HCEC 1CT (cell line): ENCODE results near the gene TCFL5.

Source experiments
- DNase-seq: peaks from one replicate; pipeline ENCODE4 v3.0.0-alpha.2; 2017

TCFL5 gene

GRCh38 chr20:62808211-62808865 is 53.3 kb downstream of the TCFL5 start:
- peak; percentile 40 for DNase-seq

GRCh38 chr20:62807444-62808210 is 54.0 kb downstream of the TCFL5 start:
- no peak for DNase-seq

DNA sequence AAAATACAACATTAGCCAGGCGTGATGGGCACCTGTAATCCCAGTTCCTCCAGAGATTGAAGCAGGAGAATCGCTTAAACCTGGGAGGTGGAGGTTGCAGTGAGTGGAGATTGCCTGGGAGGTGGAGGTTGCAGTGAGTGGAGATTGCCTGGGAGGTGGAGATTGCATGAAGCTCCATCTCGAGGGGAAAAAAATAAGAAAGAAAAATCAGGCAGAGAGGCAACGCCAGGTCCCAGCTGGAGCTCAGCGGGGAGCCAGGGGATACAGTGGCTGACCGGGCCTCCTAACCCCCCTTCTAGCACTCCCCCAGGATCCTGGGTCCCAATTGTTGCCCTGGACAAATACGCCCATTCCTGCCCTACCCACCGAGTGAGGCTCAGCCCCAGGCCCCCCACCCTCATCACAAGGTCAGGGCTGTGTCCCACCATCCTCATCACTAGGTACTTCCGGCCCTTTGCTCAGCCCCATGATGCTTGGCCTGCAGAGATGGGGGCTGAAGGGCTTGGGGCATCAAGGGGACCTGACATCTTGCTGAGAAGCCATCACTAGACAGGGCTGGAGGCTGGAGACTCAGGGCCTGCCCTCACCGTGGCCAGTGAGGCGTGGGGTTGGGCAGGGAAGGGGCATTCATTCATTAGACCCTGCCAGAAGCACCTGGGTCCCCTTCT is 55.1 kb downstream of the TCFL5 start:
- no peak for DNase-seq

DNA sequence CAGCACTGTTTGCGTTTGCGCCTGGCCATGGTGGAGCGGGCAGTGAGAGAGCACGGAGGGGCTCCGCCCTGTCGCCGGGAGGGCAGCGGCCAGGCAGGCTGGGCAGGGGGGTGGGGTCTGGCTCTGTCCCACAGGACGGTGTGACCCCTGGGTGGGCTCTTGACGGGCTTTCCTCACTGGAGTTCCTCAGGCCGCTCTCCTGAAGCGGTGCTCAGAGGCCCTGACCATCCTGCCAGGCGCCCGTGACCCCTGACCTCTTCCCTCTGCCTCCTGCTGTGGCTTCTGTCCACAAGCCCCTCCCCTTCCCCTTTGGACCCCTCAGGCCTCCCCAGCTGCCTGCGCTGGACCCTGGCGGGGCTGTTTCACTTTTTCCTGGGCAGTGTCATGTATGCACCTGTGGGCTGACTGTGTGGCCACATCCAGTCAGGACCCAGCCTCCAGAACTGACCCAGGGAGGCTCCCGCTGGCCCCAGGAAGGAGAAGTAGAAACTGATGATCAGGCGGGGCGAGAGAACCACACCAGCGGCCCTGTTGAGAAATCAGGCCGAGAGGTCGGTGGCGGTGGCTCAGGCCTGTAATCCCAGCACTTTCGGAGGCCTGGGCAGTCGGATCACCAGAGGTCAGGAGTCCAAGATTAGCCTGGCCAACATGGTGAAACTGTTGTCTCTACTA is 55.8 kb downstream of the TCFL5 start:
- peak; percentile 41 for DNase-seq

DNA sequence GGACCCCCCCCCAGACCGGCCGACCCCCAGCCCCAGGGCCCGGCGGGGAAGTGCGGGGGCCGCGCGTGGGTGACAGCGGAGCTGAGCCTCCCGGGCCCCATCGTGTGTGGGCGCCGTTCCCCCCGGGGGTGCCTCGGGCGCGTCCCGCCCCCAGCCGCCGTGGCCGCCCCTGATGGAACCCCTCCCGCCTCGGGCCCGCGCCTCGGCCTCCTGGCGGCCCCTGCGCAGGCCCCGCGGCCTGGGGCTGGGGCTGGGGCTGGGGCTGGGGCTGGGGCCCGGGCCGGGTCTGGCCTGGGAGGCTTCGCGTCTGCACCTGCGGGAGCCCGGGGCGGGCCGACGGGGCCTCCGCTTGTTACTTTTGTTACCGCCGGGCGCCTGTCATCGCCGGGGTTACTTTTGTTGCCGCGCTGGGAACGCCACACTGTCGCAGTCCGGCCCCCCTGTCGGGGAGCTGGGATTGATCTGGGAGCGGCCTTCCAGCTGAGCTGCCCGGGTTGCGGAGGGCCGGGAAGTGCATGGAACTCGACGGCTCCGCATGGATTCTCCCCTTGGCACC is 56.4 kb downstream of the TCFL5 start:
- DNase-seq: no peak

DNA sequence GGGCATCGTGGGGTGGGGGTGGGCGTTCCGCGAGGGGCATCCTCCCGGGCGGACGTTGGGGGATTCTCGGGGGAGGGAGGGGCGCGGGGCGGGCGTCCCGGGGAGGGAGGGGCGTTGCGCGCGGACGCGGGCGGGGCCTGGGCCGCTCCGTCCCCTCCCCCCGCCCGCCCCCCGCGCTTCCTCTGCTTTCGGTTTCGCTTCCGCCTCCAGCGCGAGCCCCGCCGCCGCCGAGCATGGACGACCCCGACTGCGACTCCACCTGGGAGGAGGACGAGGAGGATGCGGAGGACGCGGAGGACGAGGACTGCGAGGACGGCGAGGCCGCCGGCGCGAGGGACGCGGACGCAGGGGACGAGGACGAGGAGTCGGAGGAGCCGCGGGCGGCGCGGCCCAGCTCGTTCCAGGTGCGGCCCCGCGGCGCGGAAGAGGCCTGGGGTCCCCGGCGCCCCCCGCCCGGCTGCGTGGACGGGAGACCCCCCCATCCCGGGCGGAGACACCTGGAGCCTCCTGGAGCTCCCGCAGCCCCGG is 56.9 kb downstream of the TCFL5 start, which contains the start of gene OGFR:
Gene OGFR (plus strand): TSS at position 209 of the 528 bp plus-strand sequence. CDS start 25 bp downstream, at position 234.
- DNase-seq: peak; percentile 30

GRCh38 chr20:62804021-62804626 is 57.5 kb downstream of the TCFL5 start:
- DNase-seq: no peak

DNA sequence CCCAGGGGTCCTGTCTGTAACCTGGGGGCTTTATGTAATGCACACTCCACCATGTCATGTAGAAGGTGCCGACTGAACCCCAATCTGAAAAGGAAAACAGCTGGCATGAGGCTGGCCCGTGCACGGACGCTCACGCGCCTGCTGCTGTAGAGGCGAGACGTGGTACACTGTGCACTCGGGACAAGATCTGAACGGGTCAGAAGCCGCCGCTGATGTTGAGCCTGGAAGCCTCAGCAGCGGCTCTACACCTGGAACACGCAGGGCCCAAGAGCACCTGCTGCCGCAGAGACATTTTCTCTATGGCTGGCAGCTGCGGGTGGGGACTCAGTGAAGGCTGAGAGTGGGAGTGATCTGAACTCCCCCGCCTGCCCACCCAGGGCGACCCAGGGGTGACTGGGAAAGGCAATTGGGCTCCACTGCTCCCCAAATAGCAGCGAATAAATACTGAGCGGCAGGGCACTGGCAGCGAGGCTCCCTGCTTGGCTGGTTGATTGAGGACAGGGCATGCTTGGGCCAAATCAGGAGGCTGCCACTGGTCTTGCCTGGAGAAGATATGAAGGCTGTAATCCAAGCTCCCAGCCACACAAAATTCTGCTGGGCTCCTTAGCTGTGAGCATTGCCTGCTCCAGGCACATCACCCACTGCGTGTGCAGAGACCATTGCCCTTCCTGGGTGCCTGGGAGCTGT is 59.5 kb downstream of the TCFL5 start:
- no peak for DNase-seq

DNA sequence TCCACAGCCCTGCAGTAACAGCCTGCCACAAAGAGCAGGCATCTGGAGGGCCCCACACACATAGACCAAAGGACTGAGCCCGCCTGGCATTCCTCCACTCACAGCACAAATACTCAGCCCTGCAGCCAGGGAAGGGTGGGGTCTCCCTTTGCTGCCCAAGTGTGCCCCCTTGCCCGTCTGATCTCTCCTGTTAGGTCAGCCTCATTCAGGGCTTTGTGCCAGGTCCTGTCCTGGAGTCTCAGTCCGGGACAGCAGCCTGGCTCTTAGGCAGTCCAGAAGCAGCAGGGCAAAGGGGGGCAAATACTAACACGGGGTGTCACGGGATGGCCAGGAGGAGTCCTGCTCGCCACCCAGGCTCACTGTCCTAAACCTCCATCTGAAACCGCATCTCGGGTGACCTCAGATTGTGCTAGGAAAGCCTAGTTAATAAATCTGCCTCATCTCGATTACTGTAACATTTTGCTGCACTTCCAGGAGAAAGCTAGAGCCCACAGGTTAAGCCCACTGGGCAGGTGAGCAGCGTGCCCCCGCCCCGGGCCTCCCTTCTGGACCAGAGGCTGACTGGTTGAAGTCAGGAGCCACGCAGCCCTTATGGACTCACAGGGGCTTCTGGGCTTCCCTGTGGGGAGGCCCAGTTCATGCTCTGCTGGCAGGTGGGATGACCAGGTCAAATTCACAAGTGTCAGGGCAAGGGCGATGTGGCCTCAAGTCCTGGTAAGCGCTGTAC is 60.2 kb downstream of the TCFL5 start:
- DNase-seq: no peak

DNA sequence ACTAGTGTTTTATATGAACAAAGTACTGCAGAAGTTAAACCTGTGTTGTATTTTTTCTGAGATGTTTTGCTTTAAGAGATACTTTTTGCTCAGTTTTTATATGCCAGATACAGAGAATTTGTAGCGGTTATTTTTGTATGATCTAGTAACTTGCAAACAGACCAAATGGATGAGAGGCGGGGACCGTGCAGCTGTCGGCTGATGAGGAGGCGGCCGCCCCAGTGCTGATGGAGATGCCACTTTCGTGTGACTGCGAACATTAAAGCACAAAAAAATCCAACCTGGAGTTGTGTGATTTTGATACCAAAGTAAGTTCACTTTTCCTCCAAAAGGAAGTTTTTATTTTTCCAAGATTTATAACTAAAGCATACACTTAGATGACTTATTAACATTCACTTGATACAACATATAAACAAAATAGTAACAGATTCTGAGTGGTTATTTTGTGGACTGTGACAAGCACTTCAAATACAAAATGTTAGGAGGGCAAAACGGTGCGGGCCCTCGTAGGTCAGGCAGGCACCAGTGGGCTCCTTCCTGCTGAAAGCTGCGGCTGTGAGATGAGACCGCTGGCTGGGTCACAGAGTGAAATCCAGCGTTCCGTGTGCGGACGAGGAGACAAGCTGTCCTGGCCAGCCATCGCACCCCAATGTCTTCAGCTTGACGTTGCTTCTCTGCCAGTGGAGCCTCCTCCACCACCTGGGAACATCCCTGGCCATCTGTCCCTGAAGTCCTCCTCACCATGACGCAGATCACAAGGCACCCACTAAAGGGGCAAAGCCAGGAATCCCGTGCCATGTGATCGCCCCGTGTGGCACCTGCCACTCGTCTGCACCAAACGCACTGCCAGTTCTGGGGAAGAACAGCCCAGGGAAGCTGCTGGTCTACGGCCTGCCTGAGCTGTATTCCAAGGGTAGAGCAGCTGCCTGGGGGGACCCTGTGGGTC is 61.0 kb downstream of the TCFL5 start:
- no peak for DNase-seq

DNA sequence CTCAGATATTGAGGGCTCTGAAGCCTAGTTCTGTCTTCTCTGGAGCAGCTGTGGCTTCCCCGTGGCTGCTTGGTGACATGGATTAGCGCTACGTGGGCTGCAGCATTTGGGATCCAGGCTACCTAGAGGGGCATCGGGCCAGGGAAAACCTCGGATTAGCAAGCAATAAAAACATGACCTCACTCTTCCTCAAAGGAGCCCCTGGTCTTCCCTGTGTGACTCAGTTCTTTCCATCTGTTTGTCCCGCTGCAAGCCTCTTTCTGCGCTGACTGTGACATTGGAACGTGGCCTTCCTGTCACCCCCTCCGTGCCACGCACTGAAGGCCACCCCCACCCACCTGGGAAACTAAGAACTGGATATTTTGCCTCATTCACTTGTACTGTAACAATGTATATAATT is 61.7 kb downstream of the TCFL5 start:
- DNase-seq: no peak

- no peak for DNase-seq
These were observed 62.2 kb downstream of the TCFL5 start for GRCh38 chr20:62799459-62799858.

GRCh38 chr20:62799036-62799435 is 62.6 kb downstream of the TCFL5 start:
- no peak for DNase-seq

GRCh38 chr20:62797671-62798532 is 63.7 kb downstream of the TCFL5 start:
- DNase-seq: no peak

- no peak for DNase-seq
These were observed 64.7 kb downstream of the TCFL5 start for GRCh38 chr20:62796699-62797491.

DNA sequence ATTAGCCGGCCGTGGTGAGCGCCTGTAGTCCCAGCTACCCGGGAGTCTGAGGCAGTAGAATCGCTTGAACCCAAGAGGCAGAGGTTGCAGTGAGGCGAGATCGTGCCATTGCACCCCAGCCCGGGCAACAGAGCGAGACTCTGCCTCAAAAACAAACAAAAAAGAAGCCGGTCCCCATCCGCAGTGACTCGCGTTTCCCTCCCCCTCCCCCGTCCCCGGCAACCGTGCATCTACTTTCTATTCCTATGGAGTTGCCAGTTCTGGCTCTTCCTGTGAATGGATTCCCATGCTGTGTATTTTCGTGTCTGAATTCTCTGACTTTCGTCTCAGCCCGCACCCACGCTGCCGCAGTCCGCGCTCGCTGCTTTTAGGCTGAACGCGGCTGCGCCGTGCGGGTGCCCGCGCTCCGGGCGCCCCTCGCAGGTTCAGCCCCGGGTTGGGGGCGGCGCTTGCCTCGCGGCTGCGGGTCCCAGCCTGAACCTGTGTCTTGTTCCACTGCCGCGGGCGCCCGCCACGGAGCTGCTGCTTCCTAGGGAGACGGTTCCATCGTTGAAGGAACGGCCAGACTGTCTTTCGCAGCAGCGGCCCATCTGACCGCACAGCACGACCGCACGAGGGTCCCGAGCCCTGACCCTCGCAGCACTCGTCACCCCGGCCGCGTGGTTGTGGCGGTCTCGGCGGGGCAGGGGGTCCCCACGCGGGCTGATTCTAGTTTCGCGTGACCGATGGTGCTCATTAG is 66.4 kb downstream of the TCFL5 start:
- DNase-seq: peak; percentile 31
